KOPT-K1 (cell line): ENCODE data around the gene ADCY10.
A peak's percentile ranks its signal among the peaks of the same experiment; 100 is the strongest.

ENCODE experiments used
- H3K27ac ChIP-seq: fragments of 200-600 bp; sonication (generic); 2 replicates; pipeline ENCODE4 v1.5.1; 2016; ENCODE audit warnings: antibody characterized with exemption, mild to moderate bottlenecking, low read depth, low read length; ENCODE audit not compliant: poor library complexity, severe bottlenecking
- H3K36me3 ChIP-seq: fragments of 200-600 bp; sonication (generic); 2 replicates; pipeline ENCODE4 v1.5.1; 2017; ENCODE audit warnings: antibody characterized with exemption, mild to moderate bottlenecking, low read length, moderate library complexity; ENCODE audit not compliant: insufficient read depth
- H3K9me3 ChIP-seq: fragments of 200-600 bp; sonication (generic); 2 replicates; pipeline ENCODE4 v1.5.1; 2017; ENCODE audit warnings: antibody characterized with exemption, low read length, mild to moderate bottlenecking; ENCODE audit not compliant: insufficient read depth, poor library complexity, severe bottlenecking

ADCY10 gene

DNA sequence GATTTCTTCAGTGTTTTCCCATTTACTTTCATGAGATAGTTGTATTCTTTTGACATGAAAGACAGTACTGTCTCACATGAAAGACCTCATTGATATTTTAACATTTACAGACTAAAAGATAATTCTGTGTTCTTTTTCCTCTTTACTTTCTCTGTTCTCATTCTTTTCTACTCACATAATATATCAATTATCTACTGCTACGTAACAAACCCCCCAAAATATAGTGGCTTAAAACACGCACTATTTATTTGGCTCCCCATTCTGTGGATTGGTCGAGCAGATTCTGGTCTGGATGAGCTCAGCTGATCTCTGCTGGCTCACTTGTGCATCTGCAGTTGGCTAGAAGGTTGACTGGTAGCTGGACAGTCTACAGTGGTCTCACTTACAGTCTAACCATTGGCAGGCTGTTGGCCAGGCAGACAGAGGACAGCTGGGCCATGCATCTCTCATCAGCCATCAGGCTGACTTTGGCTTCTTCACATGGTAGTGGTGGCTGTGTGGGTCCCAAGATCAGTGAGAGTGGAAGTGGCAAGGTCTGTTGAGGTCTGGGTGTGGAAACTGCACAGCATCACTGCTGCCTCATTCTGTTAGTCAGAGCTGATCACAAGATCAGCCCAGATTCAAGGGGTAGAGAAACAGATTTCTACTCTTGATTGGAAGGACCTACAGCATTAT, 128.9 kb downstream of the ADCY10 start:
- Histone ChIP-seq H3K9me3 (peaks cover 16% of the 10 kb centered on the region), H3K27ac (no peak overlapping the region), H3K36me3 (peaks cover 55% of the 10 kb centered on the region)

DNA sequence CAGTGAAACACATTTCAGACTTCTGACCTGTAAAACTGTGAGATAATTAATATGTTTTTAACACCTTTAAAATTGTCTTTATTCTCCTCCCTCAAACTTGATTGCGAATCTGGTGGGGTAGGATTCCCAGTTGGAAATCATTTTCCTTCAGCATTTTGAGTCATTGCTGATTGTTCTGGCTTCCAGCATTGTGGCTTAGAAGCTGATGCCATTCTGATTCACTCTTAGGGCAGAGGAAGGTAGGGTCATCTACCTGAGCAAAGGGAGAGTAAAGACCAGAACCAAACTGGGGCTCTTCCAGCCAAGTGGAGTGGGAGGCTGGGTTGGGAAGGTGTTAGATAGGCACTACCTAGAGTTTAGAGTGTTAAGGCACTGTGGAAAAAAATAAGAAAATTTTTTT, 131.0 kb downstream of the ADCY10 start:
- peaks cover 16% of the 10 kb centered on the region for H3K9me3 ChIP-seq
- H3K27ac ChIP-seq = no peak overlapping the region
- peaks cover 52% of the 10 kb centered on the region for H3K36me3 ChIP-seq

DNA sequence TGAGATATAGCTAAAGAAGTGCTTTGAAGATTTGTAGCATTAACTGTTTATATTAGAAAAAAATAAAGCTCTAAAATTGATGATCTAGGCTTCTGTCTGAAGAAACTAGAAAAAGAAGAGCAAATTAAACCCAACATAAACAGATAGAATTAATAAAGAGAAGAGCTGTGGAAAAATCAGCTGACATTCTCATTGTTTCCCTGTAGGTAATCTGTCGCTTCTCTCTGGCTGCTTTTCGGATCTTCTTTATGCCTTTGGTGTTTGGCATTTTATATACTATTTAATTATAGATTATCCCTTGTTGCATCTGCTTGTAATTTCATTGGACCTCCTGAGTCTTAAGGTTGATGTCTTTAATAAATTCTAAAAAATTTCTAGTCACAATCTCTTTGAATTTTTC, 132.4 kb downstream of the ADCY10 start:
- Histone ChIP-seq H3K9me3 (peaks cover 16% of the 10 kb centered on the region), H3K27ac (no peak overlapping the region), H3K36me3 (peaks cover 52% of the 10 kb centered on the region)

GRCh38 chr1:167777269-167777650, 136.7 kb downstream of the ADCY10 start:
- Histone ChIP-seq H3K27ac (no peak overlapping the region), H3K9me3 (peaks cover 16% of the 10 kb centered on the region), H3K36me3 (peaks cover 79% of the 10 kb centered on the region)

DNA sequence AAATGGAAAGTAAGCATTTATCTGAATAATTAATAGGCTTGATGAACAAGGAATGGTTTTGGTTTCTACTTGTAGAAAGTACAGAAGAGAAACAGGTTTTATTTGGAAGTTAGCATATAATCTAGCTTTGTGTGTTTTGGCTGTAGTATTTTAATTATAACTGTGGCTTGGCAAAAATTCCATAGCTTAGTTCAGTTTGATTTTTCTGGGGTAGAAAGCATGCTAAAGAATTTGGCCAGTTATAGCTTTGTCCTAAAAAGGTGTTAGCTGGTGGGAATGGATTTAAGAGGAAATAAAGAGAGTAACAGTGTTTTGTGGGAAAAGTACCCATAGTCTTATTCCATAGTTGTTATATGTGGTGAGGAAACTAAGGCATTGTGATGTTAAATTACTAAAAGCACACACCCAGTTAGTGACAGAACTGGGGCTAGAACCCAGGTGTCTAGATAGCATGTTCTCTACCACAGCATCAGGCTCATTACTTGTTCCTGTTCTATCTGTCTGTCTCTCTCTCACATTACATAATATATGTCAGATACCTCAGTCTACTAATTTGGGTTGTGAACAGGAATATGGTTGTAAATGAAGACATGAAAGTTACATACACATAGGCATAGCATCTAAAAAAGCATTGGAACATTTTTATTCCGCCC, 137.2 kb downstream of the ADCY10 start:
- no peak overlapping the region for H3K27ac ChIP-seq
- H3K9me3 ChIP-seq = peaks cover 16% of the 10 kb centered on the region
- peaks cover 84% of the 10 kb centered on the region for H3K36me3 ChIP-seq

DNA sequence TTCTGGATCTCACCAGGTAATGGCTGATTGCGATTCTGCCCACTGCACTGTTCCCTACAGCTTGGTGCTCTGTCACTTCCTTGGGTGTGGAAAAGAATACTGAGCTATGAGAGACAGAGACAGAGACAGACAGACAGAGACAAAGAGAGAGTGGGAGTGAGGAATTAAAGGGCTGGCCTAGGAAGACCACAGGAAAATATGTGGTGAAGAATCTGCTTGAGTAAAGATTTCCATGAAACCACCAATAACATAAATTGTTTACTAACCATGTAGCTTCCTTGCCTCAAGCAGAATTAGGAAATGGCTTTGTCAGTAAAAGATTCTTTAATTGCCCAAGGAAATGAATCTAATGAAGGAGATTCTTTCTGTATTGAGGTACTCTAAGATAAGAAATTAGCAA, 137.8 kb downstream of the ADCY10 start:
- peaks cover 86% of the 10 kb centered on the region for H3K36me3 ChIP-seq
- H3K9me3 ChIP-seq = peaks cover 13% of the 10 kb centered on the region
- H3K27ac ChIP-seq = no peak overlapping the region

DNA sequence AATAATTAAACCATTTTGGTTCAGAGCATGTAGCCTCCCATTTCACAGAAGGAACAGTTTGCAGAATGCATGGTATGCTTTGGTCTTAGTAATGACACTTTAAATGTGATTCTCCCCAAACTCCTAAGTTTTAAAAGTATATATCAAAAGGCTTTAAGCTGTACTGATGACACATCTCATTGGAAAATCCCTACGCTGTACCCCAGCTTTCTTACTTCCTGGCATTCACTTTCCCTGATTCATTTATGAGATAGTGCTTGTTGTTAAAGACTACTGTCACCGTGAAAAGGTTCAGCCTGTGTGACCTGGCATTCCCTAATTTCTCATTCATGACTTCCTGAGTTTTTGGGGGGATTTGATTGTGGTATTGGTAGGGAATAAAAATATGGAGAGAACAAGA, 138.8 kb downstream of the ADCY10 start:
- H3K27ac ChIP-seq = no peak overlapping the region
- peaks cover 5% of the 10 kb centered on the region for H3K9me3 ChIP-seq
- H3K36me3 ChIP-seq = peaks cover 86% of the 10 kb centered on the region

DNA sequence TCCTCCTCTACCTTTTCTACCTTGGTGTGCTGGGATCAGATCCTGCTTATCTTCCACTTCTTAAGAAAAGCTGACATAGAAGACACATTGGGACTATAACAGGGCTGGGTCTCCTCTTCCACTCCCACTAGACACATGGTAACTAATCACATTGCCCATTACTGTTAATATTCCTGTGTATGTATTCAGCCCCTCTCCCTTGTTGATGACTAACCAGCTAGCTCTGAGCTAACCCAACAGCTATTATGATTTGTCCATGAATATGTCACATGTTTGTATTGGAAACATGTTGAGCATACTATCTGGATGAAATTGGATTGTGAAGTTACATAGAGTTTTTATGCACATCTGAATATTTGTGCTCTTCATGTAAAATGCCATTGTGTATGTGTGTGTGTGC, 139.2 kb downstream of the ADCY10 start:
- H3K9me3 ChIP-seq = peaks cover 5% of the 10 kb centered on the region
- peaks cover 86% of the 10 kb centered on the region for H3K36me3 ChIP-seq
- H3K27ac ChIP-seq = no peak overlapping the region

DNA sequence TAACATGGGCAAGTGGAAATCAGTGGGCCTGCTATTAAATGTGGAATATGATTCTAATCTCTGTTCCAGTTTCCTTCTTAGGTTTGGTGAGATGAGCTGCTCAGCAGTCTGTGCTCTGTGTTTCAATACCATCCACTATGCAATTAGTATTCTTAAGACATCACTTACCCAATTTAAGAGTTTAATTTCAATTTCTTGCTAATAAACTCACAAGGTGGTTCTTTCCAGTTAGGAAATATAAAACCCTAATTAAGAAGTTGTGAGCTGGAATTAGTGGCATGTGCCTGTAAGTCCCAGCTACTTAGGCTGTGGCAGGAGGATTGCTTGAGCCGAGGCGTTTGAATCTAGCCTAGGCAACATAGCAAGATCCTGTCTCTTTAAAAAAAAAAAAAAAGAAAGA, 140.4 kb downstream of the ADCY10 start:
- Histone ChIP-seq H3K27ac (no peak overlapping the region), H3K9me3 (peaks cover 5% of the 10 kb centered on the region), H3K36me3 (peaks cover 88% of the 10 kb centered on the region)

- H3K36me3 ChIP-seq = peaks cover 89% of the 10 kb centered on the region
- H3K9me3 ChIP-seq = peaks cover 5% of the 10 kb centered on the region
- no peak overlapping the region for H3K27ac ChIP-seq
Observed at GRCh38 chr1:167772436-167772835, 141.5 kb downstream of the ADCY10 start.

GRCh38 chr1:167770127-167770526, 143.8 kb downstream of the ADCY10 start:
- Histone ChIP-seq H3K9me3 (peaks cover 5% of the 10 kb centered on the region), H3K36me3 (peaks cover 90% of the 10 kb centered on the region), H3K27ac (no peak overlapping the region)

- peaks cover 68% of the 10 kb centered on the region for H3K36me3 ChIP-seq
- no peak overlapping the region for H3K27ac ChIP-seq
- H3K9me3 ChIP-seq = peaks cover 5% of the 10 kb centered on the region
Observed at GRCh38 chr1:167767761-167768160, 146.2 kb downstream of the ADCY10 start.

DNA sequence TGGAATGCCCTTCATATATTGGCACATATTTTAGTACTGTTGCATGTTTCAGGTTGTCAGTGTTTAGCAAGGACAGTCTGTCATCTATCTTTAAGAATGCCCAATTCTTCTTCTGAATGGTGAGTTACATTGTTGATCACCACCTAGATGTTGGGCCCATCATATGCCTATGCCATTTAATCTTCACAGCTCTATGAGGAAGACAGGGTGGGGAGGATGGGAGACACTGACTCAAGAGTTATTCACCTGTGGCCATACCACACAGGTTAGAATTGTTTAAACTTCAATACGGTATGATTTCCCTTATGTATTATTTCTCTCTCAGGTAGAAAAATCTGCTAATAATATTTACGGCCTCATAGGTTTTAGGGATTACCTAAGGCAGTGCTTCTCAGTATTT, 147.4 kb downstream of the ADCY10 start:
- Histone ChIP-seq H3K27ac (no peak overlapping the region), H3K36me3 (peaks cover 56% of the 10 kb centered on the region), H3K9me3 (no peaks in the 10 kb centered on the region)

- Histone ChIP-seq H3K9me3 (no peaks in the 10 kb centered on the region), H3K36me3 (peaks cover 50% of the 10 kb centered on the region), H3K27ac (no peak overlapping the region)
Observed at GRCh38 chr1:167765496-167765895, 148.4 kb downstream of the ADCY10 start.

- peaks cover 42% of the 10 kb centered on the region for H3K36me3 ChIP-seq
- no peaks in the 10 kb centered on the region for H3K9me3 ChIP-seq
- H3K27ac ChIP-seq = peak overlapping the region; percentile 95
Observed at GRCh38 chr1:167764458-167765330, 149.2 kb downstream of the ADCY10 start.
